ENCODE measurements around the gene LAD1. TPM values are rescaled to one million over a fixed set of nuclear protein-coding genes. Genes with fewer than 3 reads are reported as not detected.
A peak's percentile ranks its signal among the peaks of the same experiment; 100 is the strongest.

Gene LAD1
- total and polyA plus RNA-seq, 4 donors, result 17.8 to 63.8 (median 38.7) TPM

DNA sequence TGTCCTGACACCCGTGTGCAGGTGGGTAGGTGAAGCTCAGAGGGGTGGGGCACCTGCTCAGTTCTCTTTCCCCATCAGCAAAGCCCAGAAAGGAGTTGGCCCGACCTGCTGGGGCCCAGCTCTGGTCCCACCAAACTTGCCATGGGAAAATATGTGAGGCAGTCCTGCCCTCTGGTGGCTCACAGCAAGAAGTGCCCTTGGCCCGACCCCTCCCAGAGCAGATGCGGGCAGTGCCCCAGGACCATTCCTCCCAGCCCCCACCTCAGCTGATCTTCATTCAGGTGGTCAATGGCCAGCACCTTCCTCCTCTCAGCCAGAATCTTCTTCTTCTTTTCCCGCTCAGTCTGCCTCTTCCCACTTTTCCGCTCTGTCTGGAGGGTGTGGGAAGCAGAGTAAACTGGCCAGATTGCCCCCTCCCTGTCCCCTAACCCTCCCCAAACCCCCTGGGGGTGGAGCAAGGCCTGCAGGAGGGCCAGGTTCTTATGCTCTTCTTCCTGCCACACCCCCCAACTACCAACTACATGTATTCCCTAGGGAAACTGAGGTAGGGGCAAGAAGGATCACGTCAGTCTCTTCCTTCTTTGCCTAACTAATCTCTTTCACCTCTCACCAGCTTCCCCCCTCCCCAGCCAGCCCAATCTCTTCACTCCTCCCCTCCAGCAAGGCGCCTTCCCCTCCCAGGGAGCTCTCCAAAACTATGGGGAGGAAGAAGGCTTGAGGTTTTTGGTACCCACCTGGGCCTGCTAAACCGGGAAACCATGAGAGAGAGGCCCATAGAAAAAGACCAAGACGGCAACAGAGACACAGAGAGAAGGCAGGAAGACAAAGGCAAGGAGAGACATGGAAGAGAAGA is 37.2 kb downstream of the LAD1 start:
- Histone ChIP-seq H3K27me3 (ENCODE audit: control insufficient read depth in 3 of 3, insufficient read depth in 3 of 3, low read length in 2 of 3) (no peaks in the 10 kb centered on the region), H3K4me3 (no peak overlapping the region), H3K9me3 (ENCODE audit: control insufficient read depth in 4 of 4, insufficient read depth in 3 of 4, low read length in 3 of 4) (no peaks in the 10 kb centered on the region), H3K27ac (ENCODE audit: low read depth in 1 of 2, low read length in 1 of 2) (peak overlapping the region in 1 of 2 donors; percentile 39), H3K4me1 (ENCODE audit: control insufficient read depth in 5 of 5, insufficient read depth in 5 of 5, low read length in 5 of 5) (peaks cover 0 to 8% (median 0%) of the 10 kb centered on the region in 5 donors), H3K36me3 (ENCODE audit: control insufficient read depth in 4 of 4, insufficient read depth in 4 of 4, low read length in 4 of 4) (peaks cover 0 to 2% (median 0%) of the 10 kb centered on the region in 4 donors), H3K9ac (ENCODE audit: insufficient read depth in 1 of 2, low read length in 2 of 2) (no peak overlapping the region)
- ATAC-seq (ENCODE audit: insufficient read depth, low FRiP score) (no peak), DNase-seq (peak; percentile 51 to 55 (median 54))
- TF ChIP-seq, protein P1, sequence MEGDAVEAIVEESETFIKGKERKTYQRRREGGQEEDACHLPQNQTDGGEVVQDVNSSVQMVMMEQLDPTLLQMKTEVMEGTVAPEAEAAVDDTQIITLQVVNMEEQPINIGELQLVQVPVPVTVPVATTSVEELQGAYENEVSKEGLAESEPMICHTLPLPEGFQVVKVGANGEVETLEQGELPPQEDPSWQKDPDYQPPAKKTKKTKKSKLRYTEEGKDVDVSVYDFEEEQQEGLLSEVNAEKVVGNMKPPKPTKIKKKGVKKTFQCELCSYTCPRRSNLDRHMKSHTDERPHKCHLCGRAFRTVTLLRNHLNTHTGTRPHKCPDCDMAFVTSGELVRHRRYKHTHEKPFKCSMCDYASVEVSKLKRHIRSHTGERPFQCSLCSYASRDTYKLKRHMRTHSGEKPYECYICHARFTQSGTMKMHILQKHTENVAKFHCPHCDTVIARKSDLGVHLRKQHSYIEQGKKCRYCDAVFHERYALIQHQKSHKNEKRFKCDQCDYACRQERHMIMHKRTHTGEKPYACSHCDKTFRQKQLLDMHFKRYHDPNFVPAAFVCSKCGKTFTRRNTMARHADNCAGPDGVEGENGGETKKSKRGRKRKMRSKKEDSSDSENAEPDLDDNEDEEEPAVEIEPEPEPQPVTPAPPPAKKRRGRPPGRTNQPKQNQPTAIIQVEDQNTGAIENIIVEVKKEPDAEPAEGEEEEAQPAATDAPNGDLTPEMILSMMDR (IDR thresholded peaks at IDR 0.05; ENCODE audit: control extremely low read depth, extremely low read depth), result peak; percentile 55
- WGBS, 2 donors, result 48% methylated on average over 10 of the region's 10 CpGs

DNA sequence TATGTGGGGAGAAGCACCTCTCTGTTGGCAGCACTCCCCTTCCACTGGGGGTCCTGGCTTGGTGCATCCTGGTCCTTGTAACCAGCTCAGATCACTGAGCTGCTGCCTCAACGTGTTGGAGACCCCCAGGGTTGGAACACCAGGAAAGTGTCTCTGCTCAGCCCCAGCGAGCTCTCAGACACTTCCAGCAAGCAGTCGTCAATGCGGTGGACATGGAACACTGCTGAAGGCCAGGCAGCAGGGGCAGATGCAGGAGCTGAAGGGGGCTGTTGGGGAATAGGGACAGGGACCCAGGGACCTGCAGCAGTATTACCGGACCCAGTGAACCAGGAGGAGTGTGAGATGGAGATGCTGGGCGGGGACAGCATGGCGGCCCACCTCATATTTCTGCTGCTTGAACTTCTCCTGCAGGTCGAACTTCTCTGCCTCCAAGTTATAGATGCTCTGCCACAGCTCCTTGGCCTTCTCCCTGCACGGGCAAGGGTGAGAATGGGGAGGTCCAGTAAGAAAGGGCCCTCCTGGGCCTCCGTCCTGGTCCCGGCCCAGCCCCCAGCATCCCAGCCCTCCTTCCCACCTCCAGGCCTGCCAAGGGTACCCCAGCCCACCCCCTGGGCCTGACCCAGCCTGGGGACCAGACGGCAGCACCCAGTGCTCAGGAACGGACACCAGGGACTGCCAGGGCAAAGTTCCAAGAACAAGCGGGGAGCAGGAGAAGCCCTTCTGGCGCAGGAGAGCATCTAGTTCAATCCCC is 38.0 kb downstream of the LAD1 start:
- H3K4me3 ChIP-seq, result no peak overlapping the region
- no peak overlapping the region for H3K9ac ChIP-seq (ENCODE audit: insufficient read depth in 1 of 2, low read length in 2 of 2)
- H3K9me3 ChIP-seq (ENCODE audit: control insufficient read depth in 4 of 4, insufficient read depth in 3 of 4, low read length in 3 of 4), result no peaks in the 10 kb centered on the region
- no peak for ATAC-seq (ENCODE audit: insufficient read depth, low FRiP score)
- WGBS, 2 donors, result 86% methylated on average over 15 of the region's 15 CpGs
- H3K4me1 ChIP-seq (ENCODE audit: control insufficient read depth in 5 of 5, insufficient read depth in 5 of 5, low read length in 5 of 5), result peaks cover 0 to 8% (median 0%) of the 10 kb centered on the region in 5 donors
- H3K36me3 ChIP-seq (ENCODE audit: control insufficient read depth in 4 of 4, insufficient read depth in 4 of 4, low read length in 4 of 4), result peaks cover 0 to 2% (median 0%) of the 10 kb centered on the region in 4 donors
- TF ChIP-seq, protein P1 (IDR thresholded peaks at IDR 0.05; ENCODE audit: control extremely low read depth, extremely low read depth), result no peak
- no peak for DNase-seq
- H3K27me3 ChIP-seq (ENCODE audit: control insufficient read depth in 3 of 3, insufficient read depth in 3 of 3, low read length in 2 of 3), result no peaks in the 10 kb centered on the region
- H3K27ac ChIP-seq (ENCODE audit: low read depth in 1 of 2, low read length in 1 of 2), result no peak overlapping the region

DNA sequence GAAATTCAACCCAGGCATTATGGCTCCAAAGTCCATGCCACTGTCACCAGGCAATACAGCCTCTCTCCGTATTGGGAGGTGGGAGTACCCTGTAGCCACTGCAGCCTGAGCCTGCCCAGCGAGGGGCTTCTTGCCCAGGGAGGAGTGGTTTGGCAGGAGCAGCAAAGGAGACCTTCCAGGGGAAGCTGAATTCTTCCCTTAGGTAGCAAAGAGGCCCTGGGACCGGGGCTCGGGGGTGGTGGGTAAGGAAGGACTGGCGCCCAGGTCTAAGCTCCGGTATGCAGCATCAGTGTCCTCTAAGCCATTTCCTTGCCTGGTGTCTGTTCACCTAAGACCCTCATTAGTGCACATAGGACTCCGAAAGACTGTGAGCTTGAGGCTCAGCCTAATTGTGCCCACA is 38.6 kb downstream of the LAD1 start:
- Histone ChIP-seq H3K4me3 (no peak overlapping the region), H3K9ac (ENCODE audit: insufficient read depth in 1 of 2, low read length in 2 of 2) (no peak overlapping the region), H3K4me1 (ENCODE audit: control insufficient read depth in 5 of 5, insufficient read depth in 5 of 5, low read length in 5 of 5) (peaks cover 0 to 8% (median 0%) of the 10 kb centered on the region in 5 donors), H3K27me3 (ENCODE audit: control insufficient read depth in 3 of 3, insufficient read depth in 3 of 3, low read length in 2 of 3) (no peaks in the 10 kb centered on the region), H3K27ac (ENCODE audit: low read depth in 1 of 2, low read length in 1 of 2) (peak overlapping the region in 1 of 2 donors; percentile 15), H3K36me3 (ENCODE audit: control insufficient read depth in 4 of 4, insufficient read depth in 4 of 4, low read length in 4 of 4) (peaks cover 0 to 2% (median 0%) of the 10 kb centered on the region in 4 donors), H3K9me3 (ENCODE audit: control insufficient read depth in 4 of 4, insufficient read depth in 3 of 4, low read length in 3 of 4) (no peaks in the 10 kb centered on the region)
- no peak for ATAC-seq (ENCODE audit: insufficient read depth, low FRiP score)
- TF ChIP-seq, protein P1 (IDR thresholded peaks at IDR 0.05; ENCODE audit: control extremely low read depth, extremely low read depth), result no peak
- DNase-seq, result no peak
- WGBS, 2 donors, result 90 to 94% methylated on average over 7 of the region's 7 CpGs
